ENCODE measurements around the gene MAGEA6. TPM values are rescaled to one million over a fixed set of nuclear protein-coding genes. Genes with fewer than 3 reads are reported as not detected.

MAGEA6 gene
- polyA plus RNA-seq, 3 donors, result not detected

DNA sequence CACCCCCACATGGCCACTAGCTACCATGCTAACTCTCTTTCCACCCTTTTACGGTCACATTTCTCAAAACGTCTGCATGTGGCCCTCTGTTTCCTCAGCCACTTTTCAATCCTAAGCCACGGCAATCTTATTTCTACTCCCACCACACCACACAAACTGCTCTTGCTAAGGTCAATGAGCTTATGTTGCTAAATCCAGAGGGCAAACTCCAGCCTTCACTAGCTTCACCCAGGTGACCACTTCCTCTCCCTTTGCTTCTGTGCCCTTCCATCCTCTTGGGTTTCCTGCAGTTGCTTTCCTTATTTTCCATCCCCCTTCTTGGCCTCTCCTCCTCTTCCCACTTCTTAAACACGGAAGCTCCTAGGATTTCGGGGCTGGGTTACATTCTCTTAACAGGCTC, 44.6 kb upstream of the MAGEA6 start:
- Histone ChIP-seq H3K4me3 (replicated peaks in 1 of 3; ENCODE audit: low read depth in 2 of 3, low read length in 3 of 3) (no peak overlapping the region), H3K79me2 (ENCODE audit: insufficient read depth, low read length) (no peaks in the 10 kb centered on the region), H3K27ac (ENCODE audit: low read depth in 1 of 2, low read length in 2 of 2) (no peak overlapping the region), H3K4me2 (replicated peaks; ENCODE audit: extremely low read depth, low read length, poor library complexity, severe bottlenecking) (no peak overlapping the region), H3K27me3 (ENCODE audit: control insufficient read depth in 2 of 2, insufficient read depth in 2 of 2, low read length in 2 of 2) (no peaks in the 10 kb centered on the region), H2AFZ (ENCODE audit: insufficient read depth, low read depth, low read length, poor library complexity, severe bottlenecking) (no peak overlapping the region), H3K36me3 (replicated peaks in 1 of 2; ENCODE audit: control insufficient read depth in 1 of 2, insufficient read depth in 2 of 2, low read length in 2 of 2) (no peaks in the 10 kb centered on the region), H3K9me3 (replicated peaks in 1 of 2; ENCODE audit: control insufficient read depth in 1 of 2, insufficient read depth in 1 of 2, low read length in 2 of 2) (no peaks in the 10 kb centered on the region), H3K9ac (ENCODE audit: insufficient read depth, low read length, poor library complexity, severe bottlenecking) (no peak overlapping the region), H3K4me1 (ENCODE audit: control insufficient read depth in 1 of 2, insufficient read depth in 2 of 2, low read length in 2 of 2) (no peaks in the 10 kb centered on the region), H4K20me1 (ENCODE audit: insufficient read depth, low read length) (no peaks in the 10 kb centered on the region)
- Mint-ChIP-seq H3K4me1 (no peaks in the 10 kb centered on the region), H3K27me3 (ENCODE audit: low read depth in 3 of 3) (peaks cover 3 to 16% (median 5%) of the 10 kb centered on the region in 3 donors), H3K36me3 (no peaks in the 10 kb centered on the region), H3K27ac (no peak overlapping the region), H3K9me3 (no peaks in the 10 kb centered on the region), H3K4me3 (no peak overlapping the region)
- DNase-seq, result no peak
- 77% methylated on average over 5 of the region's 5 CpGs for WGBS (ENCODE audit: insufficient coverage)
- TF ChIP-seq, protein P1, sequence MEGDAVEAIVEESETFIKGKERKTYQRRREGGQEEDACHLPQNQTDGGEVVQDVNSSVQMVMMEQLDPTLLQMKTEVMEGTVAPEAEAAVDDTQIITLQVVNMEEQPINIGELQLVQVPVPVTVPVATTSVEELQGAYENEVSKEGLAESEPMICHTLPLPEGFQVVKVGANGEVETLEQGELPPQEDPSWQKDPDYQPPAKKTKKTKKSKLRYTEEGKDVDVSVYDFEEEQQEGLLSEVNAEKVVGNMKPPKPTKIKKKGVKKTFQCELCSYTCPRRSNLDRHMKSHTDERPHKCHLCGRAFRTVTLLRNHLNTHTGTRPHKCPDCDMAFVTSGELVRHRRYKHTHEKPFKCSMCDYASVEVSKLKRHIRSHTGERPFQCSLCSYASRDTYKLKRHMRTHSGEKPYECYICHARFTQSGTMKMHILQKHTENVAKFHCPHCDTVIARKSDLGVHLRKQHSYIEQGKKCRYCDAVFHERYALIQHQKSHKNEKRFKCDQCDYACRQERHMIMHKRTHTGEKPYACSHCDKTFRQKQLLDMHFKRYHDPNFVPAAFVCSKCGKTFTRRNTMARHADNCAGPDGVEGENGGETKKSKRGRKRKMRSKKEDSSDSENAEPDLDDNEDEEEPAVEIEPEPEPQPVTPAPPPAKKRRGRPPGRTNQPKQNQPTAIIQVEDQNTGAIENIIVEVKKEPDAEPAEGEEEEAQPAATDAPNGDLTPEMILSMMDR (IDR thresholded peaks at IDR 0.05), result no peak
- intact Hi-C loops (cut with micrococcal nuclease), result no loop called here

DNA sequence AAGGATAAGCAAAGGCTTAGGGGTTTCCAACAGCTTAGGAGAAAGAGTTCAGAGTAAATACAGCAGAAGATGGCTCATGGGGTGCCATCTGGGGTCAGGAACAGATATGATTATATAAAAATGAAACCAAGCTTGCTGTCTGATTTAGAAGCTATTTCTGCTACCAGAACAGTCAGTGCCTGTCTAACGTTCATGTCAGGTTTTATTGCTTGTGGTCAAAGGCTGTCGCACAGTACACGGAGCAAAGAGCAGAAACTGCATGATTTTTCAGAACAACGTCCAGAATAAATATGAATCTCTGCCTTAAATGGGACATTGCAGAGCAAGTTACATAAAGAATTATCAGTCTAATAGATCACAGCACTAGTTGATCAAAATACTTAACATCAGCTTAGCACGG, 43.7 kb upstream of the MAGEA6 start:
- no peak overlapping the region for H3K27ac Mint-ChIP-seq
- intact Hi-C loops (cut with micrococcal nuclease), result no loop called here
- no peak for DNase-seq
- Histone ChIP-seq H3K4me3 (replicated peaks in 1 of 3; ENCODE audit: low read depth in 2 of 3, low read length in 3 of 3) (no peak overlapping the region), H3K27ac (ENCODE audit: low read depth in 1 of 2, low read length in 2 of 2) (no peak overlapping the region), H3K4me1 (ENCODE audit: control insufficient read depth in 1 of 2, insufficient read depth in 2 of 2, low read length in 2 of 2) (no peaks in the 10 kb centered on the region), H2AFZ (ENCODE audit: insufficient read depth, low read depth, low read length, poor library complexity, severe bottlenecking) (no peak overlapping the region), H3K79me2 (ENCODE audit: insufficient read depth, low read length) (no peaks in the 10 kb centered on the region), H3K9me3 (replicated peaks in 1 of 2; ENCODE audit: control insufficient read depth in 1 of 2, insufficient read depth in 1 of 2, low read length in 2 of 2) (no peaks in the 10 kb centered on the region), H3K4me2 (replicated peaks; ENCODE audit: extremely low read depth, low read length, poor library complexity, severe bottlenecking) (no peak overlapping the region), H3K36me3 (replicated peaks in 1 of 2; ENCODE audit: control insufficient read depth in 1 of 2, insufficient read depth in 2 of 2, low read length in 2 of 2) (no peaks in the 10 kb centered on the region), H4K20me1 (ENCODE audit: insufficient read depth, low read length) (no peaks in the 10 kb centered on the region), H3K27me3 (ENCODE audit: control insufficient read depth in 2 of 2, insufficient read depth in 2 of 2, low read length in 2 of 2) (no peaks in the 10 kb centered on the region), H3K9ac (ENCODE audit: insufficient read depth, low read length, poor library complexity, severe bottlenecking) (no peak overlapping the region)
- H3K4me1 Mint-ChIP-seq, result no peaks in the 10 kb centered on the region
- no peaks in the 10 kb centered on the region for H3K9me3 Mint-ChIP-seq
- peaks cover 5 to 14% (median 5%) of the 10 kb centered on the region in 3 donors for H3K27me3 Mint-ChIP-seq (ENCODE audit: low read depth in 3 of 3)
- H3K4me3 Mint-ChIP-seq, result no peak overlapping the region
- 7% methylated on average over 4 of the region's 5 CpGs for WGBS (ENCODE audit: insufficient coverage)
- TF ChIP-seq, protein P1 (IDR thresholded peaks at IDR 0.05), result no peak
- no peaks in the 10 kb centered on the region for H3K36me3 Mint-ChIP-seq
